Panc1 (cell line): ENCODE results near the gene HRH2. TPM values are rescaled to one million over a fixed set of nuclear protein-coding genes. Genes with fewer than 3 reads are reported as not detected.
"Not testable (repeated sequence)": the region's sequence is repeated elsewhere in the genome, so short reads cannot be mapped to it uniquely, and the experiment has no call there.

ENCODE experiments used
- ATAC-seq: fragments of 200-7000 bp; cut with Tn5 transposase; 2 replicates; pipeline ENCODE4 v1.9.1; 2020; ENCODE audit warnings: mild to moderate bottlenecking, moderate library complexity
- BruUV-seq: library from RNA; stranded (reverse); fragments of 400-500 nt; replicated peaks from 2 replicates; lab custom pipeline; 2021; lab: Mats Ljungman, UMichigan
- CTCF ChIA-PET: fragments of 300-600 bp; sonication (Branson Sonifier 250); formaldehyde crosslinking; loops from one replicate; lab custom pipeline; 2022; ENCODE audit warnings: antibody characterized with exemption; lab: Charles Lee
- POLR2A ChIA-PET: fragments of 300-600 bp; sonication (Branson Sonifier 250); formaldehyde crosslinking; loops from one replicate; lab custom pipeline; 2022; ENCODE audit warnings: antibody characterized with exemption; lab: Charles Lee
- DNase-seq: peaks from one replicate; pipeline ENCODE4 v3.0.0-alpha.2; 2010; ENCODE audit warnings: low read depth, low spot score
- H3K27ac ChIP-seq: 2 replicates; pipeline ENCODE4 v1.5.1; 2011; ENCODE audit warnings: mild to moderate bottlenecking, low read length, inconsistent platforms
- H3K27me3 ChIP-seq: fragments of 200-500 bp; sonication (Bioruptor generic); 2 replicates; pipeline ENCODE4 v1.6.0; 2014; ENCODE audit warnings: low read length, inconsistent platforms; ENCODE audit not compliant: control insufficient read depth, insufficient read depth
- H3K36me3 ChIP-seq: fragments of 200-500 bp; sonication (Bioruptor generic); 2 replicates; pipeline ENCODE4 v1.5.1; 2014; ENCODE audit warnings: inconsistent platforms, mild to moderate bottlenecking, low read length, moderate library complexity; ENCODE audit not compliant: control insufficient read depth, insufficient read depth
- H3K4me1 ChIP-seq: 2 replicates; pipeline ENCODE4 v1.5.1; 2011; ENCODE audit warnings: inconsistent platforms, mild to moderate bottlenecking, low read length, moderate library complexity; ENCODE audit not compliant: control insufficient read depth, insufficient read depth
- H3K4me3 ChIP-seq, 2 experiments: 2 replicates each; pipeline ENCODE4 v1.5.1; 2011 to 2012; ENCODE audit warnings: low read depth in 2 of 2, low read length in 2 of 2, mild to moderate bottlenecking in 2 of 2, inconsistent platforms in 1 of 2, moderate library complexity in 1 of 2
- H3K9me3 ChIP-seq: fragments of 200-500 bp; sonication (Bioruptor generic); 2 replicates; pipeline ENCODE4 v1.5.1; 2014; ENCODE audit warnings: low read depth, mild to moderate bottlenecking, inconsistent platforms, low read length, moderate library complexity; ENCODE audit not compliant: control insufficient read depth, insufficient read depth
- POLR2AphosphoS5 ChIP-seq: IDR thresholded peaks from 2 replicates; pipeline ENCODE4 v1.6.1; 2012; ENCODE audit warnings: mild to moderate bottlenecking, low read depth, low read length, moderate library complexity
- SIN3A ChIP-seq: IDR thresholded peaks from 2 replicates; pipeline ENCODE4 v1.6.1; 2012; ENCODE audit warnings: low read depth, mild to moderate bottlenecking, low read length, moderate library complexity, borderline replicate concordance; ENCODE audit not compliant: insufficient read depth
- TCF7L2 ChIP-seq: IDR thresholded peaks from 2 replicates; pipeline ENCODE4 v1.6.1; 2011; ENCODE audit warnings: mild to moderate bottlenecking, low read depth, low read length, inconsistent platforms
- in situ Hi-C: cut with HindIII; loops from 2 replicates; pipeline ENCODE4 v1.10.0; 2016; ENCODE audit warnings: low sequenced_read_pairs, low pct_unique_long_range_greater_than_20kb
- intact Hi-C: fragments of 100-400 bp; cut with micrococcal nuclease; formaldehyde crosslinking; loops from one replicate; pipeline ENCODE4 v1.10.0; 2022; ENCODE audit not compliant: unreplicated experiment
- total RNA-seq: library from RNA; stranded (reverse); gene quantifications from one replicate; pipeline ENCODE4 v1.2.1, GENCODE V29; 2021; ENCODE audit not compliant: unreplicated experiment
- TF ChIP-seq, protein P1 (sequence below), 2 experiments: IDR thresholded peaks; 2 replicates each; pipeline ENCODE4 v1.6.1; 2011 to 2012; ENCODE audit warnings: low read depth in 2 of 2, control low read depth in 1 of 2, low read length in 1 of 2, mild to moderate bottlenecking in 1 of 2, moderate library complexity in 1 of 2; ENCODE audit not compliant: insufficient read depth in 1 of 2
- TF ChIP-seq, protein P2 (sequence below): fragments of 450-650 bp; IDR thresholded peaks from 2 replicates; pipeline ENCODE4 v1.5.1; 2017; ENCODE audit warnings: mild to moderate bottlenecking

HRH2 gene
- total RNA-seq, 1 experiment from 2014 or later = 0.33 TPM

DNA sequence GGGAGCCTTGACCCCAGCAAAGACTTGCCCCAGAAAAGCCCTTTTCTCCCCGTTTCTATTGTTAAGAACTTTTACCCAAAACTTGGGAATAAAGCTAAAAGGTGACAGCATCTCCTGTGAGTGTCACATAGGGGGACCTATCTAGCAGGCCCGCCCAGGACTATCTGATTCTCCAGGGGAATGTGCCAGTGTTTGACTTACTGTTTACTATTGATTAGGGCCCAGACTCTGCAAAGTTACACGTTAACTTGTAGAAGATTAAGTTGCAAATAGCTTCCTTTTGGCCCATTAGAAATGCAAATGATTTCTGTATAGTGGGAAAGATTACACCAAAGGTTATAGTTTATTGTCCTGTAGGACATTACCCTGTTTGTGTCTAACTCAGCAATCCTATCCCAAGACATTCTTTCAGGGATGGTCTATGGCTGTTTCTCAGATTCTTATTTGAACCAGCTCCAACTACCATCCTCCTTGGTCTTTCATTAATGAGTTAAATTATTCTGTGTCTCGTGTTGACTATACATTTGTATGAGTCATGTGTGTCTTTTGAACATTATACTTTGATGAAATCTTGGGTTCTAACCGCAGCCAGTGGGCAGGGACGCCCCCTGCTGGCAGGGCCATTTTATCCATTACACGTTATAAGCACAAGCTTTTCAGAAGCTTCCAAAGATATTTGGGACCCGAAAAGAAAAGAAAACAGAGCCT, 60.7 kb downstream of the HRH2 start:
- Histone ChIP-seq H3K9me3 (no peaks in the 10 kb centered on the region; the same call in 1 of the 2 replicates), H3K4me1 (no peaks in the 10 kb centered on the region), H3K27ac (no peak overlapping the region), H3K36me3 (no peaks in the 10 kb centered on the region), H3K27me3 (0 out of 2 replicates have a peak, but pooled peaks cover 2% of the 10 kb centered on the region), H3K4me3 (no peak overlapping the region)
- ChIA-PET CTCF (interaction anchor here (0.6 to 1.4 kb wide), 5 partner anchors 11 to 254 kb away, joined by 3 to 11 read pairs (median 4); partner anchors contain the start of gene SFXN1), POLR2A (no interaction called here)
- TF ChIP-seq, protein P1, sequence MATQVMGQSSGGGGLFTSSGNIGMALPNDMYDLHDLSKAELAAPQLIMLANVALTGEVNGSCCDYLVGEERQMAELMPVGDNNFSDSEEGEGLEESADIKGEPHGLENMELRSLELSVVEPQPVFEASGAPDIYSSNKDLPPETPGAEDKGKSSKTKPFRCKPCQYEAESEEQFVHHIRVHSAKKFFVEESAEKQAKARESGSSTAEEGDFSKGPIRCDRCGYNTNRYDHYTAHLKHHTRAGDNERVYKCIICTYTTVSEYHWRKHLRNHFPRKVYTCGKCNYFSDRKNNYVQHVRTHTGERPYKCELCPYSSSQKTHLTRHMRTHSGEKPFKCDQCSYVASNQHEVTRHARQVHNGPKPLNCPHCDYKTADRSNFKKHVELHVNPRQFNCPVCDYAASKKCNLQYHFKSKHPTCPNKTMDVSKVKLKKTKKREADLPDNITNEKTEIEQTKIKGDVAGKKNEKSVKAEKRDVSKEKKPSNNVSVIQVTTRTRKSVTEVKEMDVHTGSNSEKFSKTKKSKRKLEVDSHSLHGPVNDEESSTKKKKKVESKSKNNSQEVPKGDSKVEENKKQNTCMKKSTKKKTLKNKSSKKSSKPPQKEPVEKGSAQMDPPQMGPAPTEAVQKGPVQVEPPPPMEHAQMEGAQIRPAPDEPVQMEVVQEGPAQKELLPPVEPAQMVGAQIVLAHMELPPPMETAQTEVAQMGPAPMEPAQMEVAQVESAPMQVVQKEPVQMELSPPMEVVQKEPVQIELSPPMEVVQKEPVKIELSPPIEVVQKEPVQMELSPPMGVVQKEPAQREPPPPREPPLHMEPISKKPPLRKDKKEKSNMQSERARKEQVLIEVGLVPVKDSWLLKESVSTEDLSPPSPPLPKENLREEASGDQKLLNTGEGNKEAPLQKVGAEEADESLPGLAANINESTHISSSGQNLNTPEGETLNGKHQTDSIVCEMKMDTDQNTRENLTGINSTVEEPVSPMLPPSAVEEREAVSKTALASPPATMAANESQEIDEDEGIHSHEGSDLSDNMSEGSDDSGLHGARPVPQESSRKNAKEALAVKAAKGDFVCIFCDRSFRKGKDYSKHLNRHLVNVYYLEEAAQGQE (IDR thresholded peaks at IDR 0.05; ENCODE audit: insufficient read depth in 1 of 2, low read depth in 2 of 2, low read length in 1 of 2) = no peak
- TF ChIP-seq, protein P2, sequence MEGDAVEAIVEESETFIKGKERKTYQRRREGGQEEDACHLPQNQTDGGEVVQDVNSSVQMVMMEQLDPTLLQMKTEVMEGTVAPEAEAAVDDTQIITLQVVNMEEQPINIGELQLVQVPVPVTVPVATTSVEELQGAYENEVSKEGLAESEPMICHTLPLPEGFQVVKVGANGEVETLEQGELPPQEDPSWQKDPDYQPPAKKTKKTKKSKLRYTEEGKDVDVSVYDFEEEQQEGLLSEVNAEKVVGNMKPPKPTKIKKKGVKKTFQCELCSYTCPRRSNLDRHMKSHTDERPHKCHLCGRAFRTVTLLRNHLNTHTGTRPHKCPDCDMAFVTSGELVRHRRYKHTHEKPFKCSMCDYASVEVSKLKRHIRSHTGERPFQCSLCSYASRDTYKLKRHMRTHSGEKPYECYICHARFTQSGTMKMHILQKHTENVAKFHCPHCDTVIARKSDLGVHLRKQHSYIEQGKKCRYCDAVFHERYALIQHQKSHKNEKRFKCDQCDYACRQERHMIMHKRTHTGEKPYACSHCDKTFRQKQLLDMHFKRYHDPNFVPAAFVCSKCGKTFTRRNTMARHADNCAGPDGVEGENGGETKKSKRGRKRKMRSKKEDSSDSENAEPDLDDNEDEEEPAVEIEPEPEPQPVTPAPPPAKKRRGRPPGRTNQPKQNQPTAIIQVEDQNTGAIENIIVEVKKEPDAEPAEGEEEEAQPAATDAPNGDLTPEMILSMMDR = peak; percentile 87
- TF ChIP-seq TCF7L2 (no peak), POLR2AphosphoS5 (no peak), SIN3A (no peak)
- no TSS peak for BruUV-seq
- ATAC-seq (no peak), DNase-seq (no peak)
- in situ Hi-C loops = no loop called here
- intact Hi-C loops = loop anchor here (2.0 kb wide), 1 partner anchor 184 kb away; no protein-coding TSS in a partner anchor

DNA sequence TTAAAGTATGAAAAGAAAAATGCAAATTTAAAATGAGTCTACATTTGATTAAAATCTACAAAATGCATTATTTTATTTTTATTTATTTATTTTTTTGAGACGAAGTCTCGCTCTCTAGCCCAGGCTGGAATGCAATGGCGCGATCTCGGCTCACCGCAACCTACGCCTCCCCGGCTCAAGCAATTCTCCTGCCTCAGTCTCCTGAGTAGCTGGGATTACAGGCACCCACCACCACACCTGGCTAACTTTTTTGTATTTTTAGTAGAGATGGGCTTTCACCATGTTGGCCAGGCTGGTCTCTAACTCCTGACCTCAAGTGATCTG, 61.2 kb downstream of the HRH2 start:
- ATAC-seq, H3K4me3 ChIP-seq, BruUV-seq, H3K4me1 ChIP-seq, DNase-seq, H3K9me3 ChIP-seq, H3K36me3 ChIP-seq, in situ Hi-C loops, H3K27ac ChIP-seq, H3K27me3 ChIP-seq, POLR2A ChIA-PET: not testable (repeated sequence)
- TF ChIP-seq, protein P2 = peak; percentile 21
- CTCF ChIA-PET = interaction anchor here (0.6 to 1.4 kb wide), 4 partner anchors 11 to 254 kb away, joined by 3 to 11 read pairs (median 4); no protein-coding TSS in a partner anchor
- intact Hi-C loops = loop anchor here (2.0 kb wide), 1 partner anchor 184 kb away; no protein-coding TSS in a partner anchor
